Mononuclear cell (primary cell): ENCODE results near the gene INPP5F. TPM values are rescaled to one million over a fixed set of nuclear protein-coding genes. Genes with fewer than 3 reads are reported as not detected.
"Not testable (repeated sequence)": the region's sequence is repeated elsewhere in the genome, so short reads cannot be mapped to it uniquely, and the experiment has no call there.

Source experiments
- H3K27me3 ChIP-seq: 2 replicates; pipeline ENCODE4 v1.6.0; 2011; ENCODE audit warnings: low read length, control low read depth; ENCODE audit not compliant: insufficient read depth
- H3K4me1 ChIP-seq: 2 replicates; pipeline ENCODE4 v1.5.1; 2011; ENCODE audit warnings: mild to moderate bottlenecking, low read length, control low read depth; ENCODE audit not compliant: insufficient read depth
- H3K4me3 ChIP-seq: 2 replicates; pipeline ENCODE4 v1.5.1; 2011; ENCODE audit warnings: mild to moderate bottlenecking, low read length, moderate library complexity
- H3K9me3 ChIP-seq: 2 replicates; pipeline ENCODE4 v1.5.1; 2011; ENCODE audit warnings: low read depth, mild to moderate bottlenecking, control low read depth, low read length
- total RNA-seq: library from RNA; depleted of rRNA; stranded (reverse); fragments of >200 nt; gene quantifications from one replicate; pipeline ENCODE4 v1.2.3, GENCODE V29; 2012

INPP5F gene
- total RNA-seq, 1 donor = 8.1 TPM

GRCh38 chr10:119773041-119773440 is 47.2 kb downstream of the INPP5F start:
- H3K4me3 ChIP-seq, H3K27me3 ChIP-seq, H3K9me3 ChIP-seq, H3K4me1 ChIP-seq: not testable (repeated sequence)

- no peak overlapping the region for H3K4me3 ChIP-seq
- H3K27me3 ChIP-seq = no peaks in the 10 kb centered on the region
- H3K9me3 ChIP-seq = no peaks in the 10 kb centered on the region
- H3K4me1 ChIP-seq = no peaks in the 10 kb centered on the region
Observed at GRCh38 chr10:119775529-119775928, 49.7 kb downstream of the INPP5F start.

GRCh38 chr10:119776536-119776935 is 50.7 kb downstream of the INPP5F start:
- Histone ChIP-seq H3K9me3 (no peaks in the 10 kb centered on the region), H3K4me1 (no peaks in the 10 kb centered on the region), H3K27me3 (no peaks in the 10 kb centered on the region), H3K4me3 (no peak overlapping the region)

GRCh38 chr10:119777686-119778085 is 51.8 kb downstream of the INPP5F start:
- no peak overlapping the region for H3K4me3 ChIP-seq
- no peaks in the 10 kb centered on the region for H3K9me3 ChIP-seq
- H3K4me1 ChIP-seq = no peaks in the 10 kb centered on the region
- H3K27me3 ChIP-seq = no peaks in the 10 kb centered on the region

GRCh38 chr10:119778776-119779445 is 53.1 kb downstream of the INPP5F start:
- Histone ChIP-seq H3K9me3 (no peaks in the 10 kb centered on the region), H3K27me3 (no peaks in the 10 kb centered on the region), H3K4me3 (no peak overlapping the region), H3K4me1 (no peaks in the 10 kb centered on the region)

- Histone ChIP-seq H3K27me3 (no peaks in the 10 kb centered on the region), H3K4me1 (peaks cover 18% of the 10 kb centered on the region), H3K4me3 (no peak overlapping the region), H3K9me3 (no peaks in the 10 kb centered on the region)
Observed at GRCh38 chr10:119780879-119781480, 55.1 kb downstream of the INPP5F start.

GRCh38 chr10:119781498-119781897 is 55.6 kb downstream of the INPP5F start:
- Histone ChIP-seq H3K9me3 (no peaks in the 10 kb centered on the region), H3K27me3 (no peaks in the 10 kb centered on the region), H3K4me3 (no peak overlapping the region), H3K4me1 (peaks cover 23% of the 10 kb centered on the region)

GRCh38 chr10:119782981-119783664 is 57.3 kb downstream of the INPP5F start:
- H3K4me1 ChIP-seq = peaks cover 26% of the 10 kb centered on the region
- H3K9me3 ChIP-seq = no peaks in the 10 kb centered on the region
- H3K4me3 ChIP-seq = no peak overlapping the region
- no peaks in the 10 kb centered on the region for H3K27me3 ChIP-seq

- no peaks in the 10 kb centered on the region for H3K9me3 ChIP-seq
- H3K4me3 ChIP-seq = no peak overlapping the region
- peaks cover 26% of the 10 kb centered on the region for H3K4me1 ChIP-seq
- no peaks in the 10 kb centered on the region for H3K27me3 ChIP-seq
Observed at GRCh38 chr10:119783665-119784027, 57.8 kb downstream of the INPP5F start.

GRCh38 chr10:119784340-119785067 is 58.7 kb downstream of the INPP5F start:
- Histone ChIP-seq H3K4me3 (no peak overlapping the region), H3K9me3 (no peaks in the 10 kb centered on the region), H3K27me3 (no peaks in the 10 kb centered on the region), H3K4me1 (peaks cover 26% of the 10 kb centered on the region)

GRCh38 chr10:119786117-119786769 is 60.4 kb downstream of the INPP5F start:
- H3K27me3 ChIP-seq = no peaks in the 10 kb centered on the region
- no peak overlapping the region for H3K4me3 ChIP-seq
- peaks cover 26% of the 10 kb centered on the region for H3K4me1 ChIP-seq
- H3K9me3 ChIP-seq = no peaks in the 10 kb centered on the region

- not testable (repeated sequence) for H3K27me3 ChIP-seq, H3K4me1 ChIP-seq, H3K4me3 ChIP-seq, H3K9me3 ChIP-seq
Observed at GRCh38 chr10:119795101-119795500, 69.3 kb downstream of the INPP5F start.

GRCh38 chr10:119796039-119796438 is 70.2 kb downstream of the INPP5F start:
- H3K4me1 ChIP-seq = no peaks in the 10 kb centered on the region

GRCh38 chr10:119801176-119801575 is 75.3 kb downstream of the INPP5F start:
- H3K4me1 ChIP-seq = no peaks in the 10 kb centered on the region

More at GRCh38 chr10:119796039-119796438, 70.2 kb downstream of the INPP5F start:
- Histone ChIP-seq H3K4me3 (no peak overlapping the region), H3K9me3 (no peaks in the 10 kb centered on the region), H3K27me3 (no peaks in the 10 kb centered on the region)

More at GRCh38 chr10:119801176-119801575, 75.3 kb downstream of the INPP5F start:
- Histone ChIP-seq H3K4me3 (no peak overlapping the region), H3K27me3 (no peaks in the 10 kb centered on the region), H3K9me3 (no peaks in the 10 kb centered on the region)
